Measurements from ENCODE around the gene BIVM.

BIVM gene

GRCh38 chr13:102830646-102831045 is 31.7 kb downstream of the BIVM start:
- Histone ChIP-seq H3K27me3 (ENCODE audit: control insufficient read depth in 5 of 5, insufficient read depth in 4 of 5, low read length in 5 of 5) (no peaks in the 10 kb centered on the region), H3K36me3 (ENCODE audit: control insufficient read depth in 5 of 5, insufficient read depth in 5 of 5, low read length in 5 of 5) (peaks cover 13 to 36% (median 25%) of the 10 kb centered on the region in 5 donors), H3K4me3 (ENCODE audit: low read depth in 1 of 5, low read length in 5 of 5) (no peak overlapping the region), H3K9ac (ENCODE audit: low read length in 5 of 5) (no peak overlapping the region), H3K4me1 (ENCODE audit: control insufficient read depth in 5 of 5, insufficient read depth in 5 of 5, low read length in 5 of 5) (peaks cover 0 to 7% (median 3%) of the 10 kb centered on the region in 5 donors), H3K9me3 (ENCODE audit: control insufficient read depth in 5 of 5, low read length in 5 of 5) (no peaks in the 10 kb centered on the region), H3K27ac (ENCODE audit: low read depth, low read length) (no peak overlapping the region)

GRCh38 chr13:102836471-102836870 is 37.6 kb downstream of the BIVM start:
- no peaks in the 10 kb centered on the region for H3K9me3 ChIP-seq (ENCODE audit: control insufficient read depth in 5 of 5, low read length in 5 of 5)
- H3K36me3 ChIP-seq (ENCODE audit: control insufficient read depth in 5 of 5, insufficient read depth in 5 of 5, low read length in 5 of 5): peaks cover 13 to 45% (median 17%) of the 10 kb centered on the region in 5 donors
- H3K27me3 ChIP-seq (ENCODE audit: control insufficient read depth in 5 of 5, insufficient read depth in 4 of 5, low read length in 5 of 5): no peaks in the 10 kb centered on the region
- H3K9ac ChIP-seq (ENCODE audit: low read length in 5 of 5): no peak overlapping the region
- H3K4me1 ChIP-seq (ENCODE audit: control insufficient read depth in 5 of 5, insufficient read depth in 5 of 5, low read length in 5 of 5): peaks cover 0 to 4% (median 2%) of the 10 kb centered on the region in 5 donors
- H3K27ac ChIP-seq (ENCODE audit: low read depth, low read length): no peak overlapping the region
- no peak overlapping the region for H3K4me3 ChIP-seq (ENCODE audit: low read depth in 1 of 5, low read length in 5 of 5)

GRCh38 chr13:102838273-102838672 is 39.4 kb downstream of the BIVM start:
- no peaks in the 10 kb centered on the region for H3K9me3 ChIP-seq (ENCODE audit: control insufficient read depth in 5 of 5, low read length in 5 of 5)
- H3K27ac ChIP-seq (ENCODE audit: low read depth, low read length): no peak overlapping the region
- no peaks in the 10 kb centered on the region for H3K27me3 ChIP-seq (ENCODE audit: control insufficient read depth in 5 of 5, insufficient read depth in 4 of 5, low read length in 5 of 5)
- no peak overlapping the region for H3K4me3 ChIP-seq (ENCODE audit: low read depth in 1 of 5, low read length in 5 of 5)
- H3K36me3 ChIP-seq (ENCODE audit: control insufficient read depth in 5 of 5, insufficient read depth in 5 of 5, low read length in 5 of 5): peaks cover 13 to 37% (median 21%) of the 10 kb centered on the region in 5 donors
- H3K4me1 ChIP-seq (ENCODE audit: control insufficient read depth in 5 of 5, insufficient read depth in 5 of 5, low read length in 5 of 5): peaks cover 0 to 4% (median 2%) of the 10 kb centered on the region in 5 donors
- H3K9ac ChIP-seq (ENCODE audit: low read length in 5 of 5): no peak overlapping the region

- peaks cover 0 to 4% (median 2%) of the 10 kb centered on the region in 5 donors for H3K4me1 ChIP-seq (ENCODE audit: control insufficient read depth in 5 of 5, insufficient read depth in 5 of 5, low read length in 5 of 5)
- no peak overlapping the region for H3K4me3 ChIP-seq (ENCODE audit: low read depth in 1 of 5, low read length in 5 of 5)
- H3K9me3 ChIP-seq (ENCODE audit: control insufficient read depth in 5 of 5, low read length in 5 of 5): no peaks in the 10 kb centered on the region
- no peaks in the 10 kb centered on the region for H3K27me3 ChIP-seq (ENCODE audit: control insufficient read depth in 5 of 5, insufficient read depth in 4 of 5, low read length in 5 of 5)
- no peak overlapping the region for H3K9ac ChIP-seq (ENCODE audit: low read length in 5 of 5)
- H3K36me3 ChIP-seq (ENCODE audit: control insufficient read depth in 5 of 5, insufficient read depth in 5 of 5, low read length in 5 of 5): peaks cover 13 to 37% (median 21%) of the 10 kb centered on the region in 5 donors
- no peak overlapping the region for H3K27ac ChIP-seq (ENCODE audit: low read depth, low read length)
Observed at GRCh38 chr13:102838982-102839381, 40.1 kb downstream of the BIVM start.

- peaks cover 12 to 35% (median 20%) of the 10 kb centered on the region in 5 donors for H3K36me3 ChIP-seq (ENCODE audit: control insufficient read depth in 5 of 5, insufficient read depth in 5 of 5, low read length in 5 of 5)
Observed at GRCh38 chr13:102839462-102839861, 40.5 kb downstream of the BIVM start.

GRCh38 chr13:102845289-102845629 is 46.3 kb downstream of the BIVM start:
- peaks cover 0 to 6% (median 0%) of the 10 kb centered on the region in 5 donors for H3K36me3 ChIP-seq (ENCODE audit: control insufficient read depth in 5 of 5, insufficient read depth in 5 of 5, low read length in 5 of 5)
- H3K4me3 ChIP-seq (ENCODE audit: low read depth in 1 of 5, low read length in 5 of 5): peak overlapping the region; percentile 88 to 99 (median 97)
- no peaks in the 10 kb centered on the region for H3K27me3 ChIP-seq (ENCODE audit: control insufficient read depth in 5 of 5, insufficient read depth in 4 of 5, low read length in 5 of 5)
- peak overlapping the region; percentile 98 for H3K27ac ChIP-seq (ENCODE audit: low read depth, low read length)
- peak overlapping the region; percentile 71 to 99 (median 96) for H3K9ac ChIP-seq (ENCODE audit: low read length in 5 of 5)
- peaks cover 4 to 29% (median 25%) of the 10 kb centered on the region in 5 donors for H3K4me1 ChIP-seq (ENCODE audit: control insufficient read depth in 5 of 5, insufficient read depth in 5 of 5, low read length in 5 of 5)
- H3K9me3 ChIP-seq (ENCODE audit: control insufficient read depth in 5 of 5, low read length in 5 of 5): no peaks in the 10 kb centered on the region

More at GRCh38 chr13:102839462-102839861, 40.5 kb downstream of the BIVM start:
- H3K27me3 ChIP-seq (ENCODE audit: control insufficient read depth in 5 of 5, insufficient read depth in 4 of 5, low read length in 5 of 5): no peaks in the 10 kb centered on the region
- H3K9me3 ChIP-seq (ENCODE audit: control insufficient read depth in 5 of 5, low read length in 5 of 5): no peaks in the 10 kb centered on the region
- H3K4me1 ChIP-seq (ENCODE audit: control insufficient read depth in 5 of 5, insufficient read depth in 5 of 5, low read length in 5 of 5): peaks cover 0 to 4% (median 2%) of the 10 kb centered on the region in 5 donors
- H3K27ac ChIP-seq (ENCODE audit: low read depth, low read length): no peak overlapping the region
- no peak overlapping the region for H3K4me3 ChIP-seq (ENCODE audit: low read depth in 1 of 5, low read length in 5 of 5)
- no peak overlapping the region for H3K9ac ChIP-seq (ENCODE audit: low read length in 5 of 5)

GRCh38 chr13:102845630-102846260 is 46.8 kb downstream of the BIVM start, which contains the start of gene ERCC5:
Gene ERCC5 (plus strand): TSS chr13:102846032. CDS start chr13:102846267, 235 bp downstream.
- Histone ChIP-seq H3K4me3 (ENCODE audit: low read depth in 1 of 5, low read length in 5 of 5) (peak within 1 kb of the TSS; percentile 88 to 99 (median 97)), H3K36me3 (ENCODE audit: control insufficient read depth in 5 of 5, insufficient read depth in 5 of 5, low read length in 5 of 5) (peaks cover 0 to 6% (median 1%) of the 10 kb centered on the region in 5 donors), H3K27ac (ENCODE audit: low read depth, low read length) (peak within 1 kb of the TSS; percentile 98), H3K9me3 (ENCODE audit: control insufficient read depth in 5 of 5, low read length in 5 of 5) (no peaks in the 10 kb centered on the region), H3K4me1 (ENCODE audit: control insufficient read depth in 5 of 5, insufficient read depth in 5 of 5, low read length in 5 of 5) (peaks cover 4 to 29% (median 26%) of the 10 kb centered on the region in 5 donors), H3K9ac (ENCODE audit: low read length in 5 of 5) (peak within 1 kb of the TSS; percentile 85 to 99 (median 96)), H3K27me3 (ENCODE audit: control insufficient read depth in 5 of 5, insufficient read depth in 4 of 5, low read length in 5 of 5) (no peaks in the 10 kb centered on the region)

- Histone ChIP-seq H3K27ac (ENCODE audit: low read depth, low read length) (peak overlapping the region; percentile 98), H3K4me1 (ENCODE audit: control insufficient read depth in 5 of 5, insufficient read depth in 5 of 5, low read length in 5 of 5) (peaks cover 4 to 29% (median 26%) of the 10 kb centered on the region in 5 donors), H3K9ac (ENCODE audit: low read length in 5 of 5) (peak overlapping the region; percentile 85 to 99 (median 96)), H3K27me3 (ENCODE audit: control insufficient read depth in 5 of 5, insufficient read depth in 4 of 5, low read length in 5 of 5) (no peaks in the 10 kb centered on the region), H3K9me3 (ENCODE audit: control insufficient read depth in 5 of 5, low read length in 5 of 5) (no peaks in the 10 kb centered on the region), H3K36me3 (ENCODE audit: control insufficient read depth in 5 of 5, insufficient read depth in 5 of 5, low read length in 5 of 5) (peaks cover 0 to 6% (median 0%) of the 10 kb centered on the region in 5 donors), H3K4me3 (ENCODE audit: low read depth in 1 of 5, low read length in 5 of 5) (peak overlapping the region; percentile 88 to 99 (median 97))
Observed at GRCh38 chr13:102846261-102847015, 47.5 kb downstream of the BIVM start.

- peak overlapping the region; percentile 88 to 99 (median 97) for H3K4me3 ChIP-seq (ENCODE audit: low read depth in 1 of 5, low read length in 5 of 5)
- peaks cover 4 to 29% (median 26%) of the 10 kb centered on the region in 5 donors for H3K4me1 ChIP-seq (ENCODE audit: control insufficient read depth in 5 of 5, insufficient read depth in 5 of 5, low read length in 5 of 5)
- H3K9ac ChIP-seq (ENCODE audit: low read length in 5 of 5): peak overlapping the region; percentile 85 to 99 (median 96)
- peak overlapping the region; percentile 98 for H3K27ac ChIP-seq (ENCODE audit: low read depth, low read length)
- no peaks in the 10 kb centered on the region for H3K27me3 ChIP-seq (ENCODE audit: control insufficient read depth in 5 of 5, insufficient read depth in 4 of 5, low read length in 5 of 5)
- no peaks in the 10 kb centered on the region for H3K9me3 ChIP-seq (ENCODE audit: control insufficient read depth in 5 of 5, low read length in 5 of 5)
- peaks cover 0 to 6% (median 2%) of the 10 kb centered on the region in 5 donors for H3K36me3 ChIP-seq (ENCODE audit: control insufficient read depth in 5 of 5, insufficient read depth in 5 of 5, low read length in 5 of 5)
Observed at GRCh38 chr13:102847272-102848234, 48.6 kb downstream of the BIVM start.
